HG02973 (cell line): ENCODE data around the gene STRADA.

ENCODE experiments used
- ATAC-seq: cut with Tn5 transposase; IDR thresholded peaks from one replicate; pipeline ENCODE4 v1.9.1; 2021; ENCODE audit warnings: moderate library complexity; ENCODE audit not compliant: unreplicated experiment

Gene STRADA

DNA sequence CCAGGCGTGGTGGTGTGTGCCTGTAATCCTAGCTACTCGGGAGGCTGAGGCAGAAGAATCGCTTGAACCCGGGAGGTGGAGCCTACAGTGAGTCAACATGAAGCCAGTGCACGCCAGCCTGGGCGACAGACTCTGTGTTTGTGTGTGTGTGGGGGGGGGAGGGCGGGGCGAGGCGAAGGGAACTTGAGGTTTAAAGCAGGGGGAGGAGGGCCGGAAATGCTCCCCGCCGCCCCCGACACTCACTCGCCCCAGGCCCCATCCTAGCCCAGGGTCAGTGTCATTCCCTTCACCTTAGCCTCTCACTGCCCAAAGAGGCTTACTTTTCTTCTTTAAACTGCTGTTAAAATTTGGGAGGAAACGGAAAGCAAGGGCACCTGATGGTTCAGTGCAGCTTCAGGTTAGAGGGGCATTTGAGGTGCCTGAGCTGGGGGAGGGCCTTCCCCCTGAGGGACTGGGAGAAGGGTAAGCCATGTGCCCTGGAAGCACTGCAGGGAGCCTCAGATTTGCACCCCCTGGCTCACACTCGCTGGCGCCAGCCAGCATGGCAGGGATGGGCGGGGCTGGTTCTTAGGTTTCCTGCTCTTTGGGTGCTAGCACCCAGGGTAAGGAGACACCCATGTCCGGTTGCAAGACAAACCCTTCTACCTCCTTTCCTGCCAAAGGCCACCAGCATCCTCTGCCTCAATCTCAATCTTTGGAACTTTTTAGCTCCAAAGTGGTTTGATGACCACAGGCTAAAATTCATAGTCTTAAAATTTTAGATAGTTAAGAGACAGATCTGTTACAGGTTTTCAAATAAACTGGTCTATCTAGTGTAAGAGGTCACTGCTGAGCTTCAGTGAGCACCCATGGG lies 39.5 kb downstream of the STRADA start:
- ATAC-seq = no peak

DNA sequence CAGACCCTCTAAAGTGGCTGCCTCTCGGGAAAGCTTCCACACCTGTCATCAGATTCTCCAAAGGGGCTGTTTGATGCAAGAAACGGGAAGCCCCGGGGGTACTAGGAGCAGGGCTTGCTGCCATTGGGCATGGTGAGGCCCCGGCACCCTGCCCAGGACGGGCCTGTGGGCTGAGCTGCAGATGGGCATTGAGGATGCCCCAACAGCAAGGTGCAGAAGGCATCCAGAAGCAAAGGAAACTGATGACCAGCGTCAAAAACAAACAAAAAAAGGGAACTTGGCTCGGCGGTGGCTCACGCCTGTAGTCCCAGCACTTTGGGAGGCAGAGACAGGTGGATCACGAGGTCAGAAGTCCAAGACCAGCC lies 40.2 kb downstream of the STRADA start:
- ATAC-seq = no peak

DNA sequence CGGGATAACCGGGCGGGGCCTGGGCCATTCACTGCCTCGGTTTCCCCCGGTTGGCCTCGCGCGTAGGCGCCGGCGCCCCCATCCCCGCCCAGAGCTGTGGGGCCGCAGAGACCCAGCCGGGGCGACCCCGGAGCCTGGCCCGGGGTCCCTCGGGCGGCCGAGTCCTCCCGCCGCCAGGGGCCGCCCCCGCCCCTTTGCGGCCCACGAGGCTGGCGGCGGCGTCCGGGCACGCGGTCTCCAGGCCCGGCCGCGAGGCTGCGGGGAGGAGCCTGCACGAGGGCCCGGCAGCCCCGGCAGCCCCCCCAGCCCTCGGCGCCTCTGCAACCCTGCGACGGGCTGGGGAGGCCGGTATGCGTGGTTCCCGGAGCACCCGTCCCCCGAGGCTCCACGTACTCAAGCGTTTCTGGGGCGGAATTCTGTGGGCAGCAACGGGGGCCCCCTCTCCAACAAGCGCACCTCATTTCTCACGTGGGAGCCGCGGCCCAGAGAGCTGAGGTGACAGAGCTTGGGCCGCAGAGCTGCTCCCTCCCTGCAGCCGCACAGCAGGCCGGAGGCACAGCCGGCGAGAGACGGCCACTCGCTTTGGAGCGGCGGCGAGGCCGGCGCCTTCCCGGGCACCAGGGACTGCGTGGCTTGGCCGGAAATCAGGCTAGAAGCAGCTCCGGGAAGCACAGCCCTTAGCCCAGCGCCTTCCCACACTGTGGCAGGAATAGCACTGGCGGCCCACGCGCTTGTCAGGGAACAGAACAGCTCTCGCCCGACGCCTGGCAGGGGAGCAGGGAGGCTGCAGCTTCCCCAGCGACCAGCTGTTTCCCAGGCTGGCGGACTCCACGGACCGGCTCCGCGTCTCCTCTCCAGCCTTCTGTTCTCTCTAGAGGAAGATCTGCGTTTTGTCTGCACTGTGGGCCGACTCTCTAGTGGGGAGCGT lies 40.8 kb downstream of the STRADA start:
- ATAC-seq = no peak

DNA sequence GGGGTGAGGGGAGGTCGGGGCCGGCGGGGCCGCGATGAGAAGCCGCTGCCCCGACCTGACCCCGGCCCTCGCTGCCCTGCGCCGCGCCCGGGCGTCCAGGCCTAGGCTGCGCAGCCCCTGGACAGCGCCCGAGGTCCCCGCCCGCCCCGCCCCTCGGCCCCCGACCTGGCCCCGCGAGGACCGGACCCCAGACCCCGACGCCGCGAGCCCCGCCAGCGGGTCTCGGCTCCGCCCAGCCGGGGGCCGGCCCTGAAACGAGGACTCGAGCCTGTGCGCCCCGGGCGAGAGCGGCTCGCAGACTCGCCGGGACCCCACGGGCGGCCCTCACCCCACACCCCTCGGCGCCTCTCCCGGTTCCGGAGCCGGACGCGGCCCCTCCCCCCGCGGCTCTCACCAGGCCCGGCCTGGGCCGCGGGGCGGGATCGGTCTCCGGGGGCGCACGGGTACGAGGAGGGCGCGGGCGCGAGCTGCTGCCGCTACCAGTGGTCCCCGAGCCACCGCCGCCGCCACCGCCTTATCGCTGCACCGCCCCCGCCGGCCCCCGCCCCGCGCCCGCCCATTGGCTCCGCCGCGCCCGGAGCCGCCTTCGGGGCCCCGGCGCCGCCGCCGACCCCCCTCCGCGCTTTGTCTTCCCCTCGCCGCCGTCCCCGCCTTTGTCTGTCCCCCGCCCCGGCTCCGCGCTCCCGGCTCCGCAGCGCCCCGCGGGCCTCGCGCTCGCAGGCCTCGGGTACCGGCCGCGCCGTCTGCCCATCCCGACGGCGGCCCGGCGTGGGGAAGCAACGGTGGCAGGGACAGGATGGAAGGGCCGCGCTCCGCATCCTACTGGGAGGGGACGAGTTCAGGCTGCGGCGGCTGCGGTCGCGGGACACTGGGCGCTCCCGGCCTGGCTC lies 41.7 kb downstream of the STRADA start, which contains the start of gene LIMD2:
TSS of gene LIMD2 (minus strand) at position 488 of the 890 bp plus-strand sequence. CDS start 827 bp downstream, outside the sequence.
- ATAC-seq = no peak

DNA sequence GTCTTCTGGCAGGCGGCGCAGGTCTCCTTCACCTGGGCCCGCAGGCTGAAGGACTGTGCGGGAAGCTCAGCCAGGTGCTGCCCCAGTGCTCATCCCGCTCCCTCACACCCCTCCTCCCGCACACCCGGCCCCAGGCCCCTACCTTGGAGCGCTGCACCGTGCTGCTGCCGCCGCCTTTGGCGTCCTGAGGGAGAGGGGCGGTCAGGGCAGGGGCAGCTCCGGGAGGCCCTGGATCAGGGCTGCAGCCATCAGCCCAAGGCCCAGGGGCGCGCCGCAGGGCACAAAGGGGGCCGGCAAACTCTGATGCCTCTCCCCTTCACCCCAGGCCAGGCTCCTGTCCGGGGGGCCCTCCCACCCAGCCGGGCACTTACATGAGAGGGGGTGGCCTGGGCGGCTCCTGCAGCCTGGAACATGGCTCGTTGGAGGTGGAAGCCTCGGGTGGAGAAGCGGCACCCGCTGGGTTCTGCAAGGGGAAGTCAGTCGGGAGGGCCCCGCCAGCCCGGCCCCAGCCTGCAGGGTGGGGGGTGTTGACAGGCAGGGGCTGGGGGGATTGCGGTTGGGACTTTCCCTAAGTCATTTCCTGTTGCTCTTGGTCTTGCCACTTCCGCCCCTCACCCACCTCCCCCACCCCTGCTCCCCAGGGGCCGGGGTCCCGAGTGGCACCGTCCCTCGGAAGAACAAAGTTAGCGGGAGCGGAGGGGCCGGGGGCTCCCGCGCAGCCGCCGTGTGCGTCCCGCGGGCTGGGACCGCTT lies 42.5 kb downstream of the STRADA start:
- no peak for ATAC-seq

DNA sequence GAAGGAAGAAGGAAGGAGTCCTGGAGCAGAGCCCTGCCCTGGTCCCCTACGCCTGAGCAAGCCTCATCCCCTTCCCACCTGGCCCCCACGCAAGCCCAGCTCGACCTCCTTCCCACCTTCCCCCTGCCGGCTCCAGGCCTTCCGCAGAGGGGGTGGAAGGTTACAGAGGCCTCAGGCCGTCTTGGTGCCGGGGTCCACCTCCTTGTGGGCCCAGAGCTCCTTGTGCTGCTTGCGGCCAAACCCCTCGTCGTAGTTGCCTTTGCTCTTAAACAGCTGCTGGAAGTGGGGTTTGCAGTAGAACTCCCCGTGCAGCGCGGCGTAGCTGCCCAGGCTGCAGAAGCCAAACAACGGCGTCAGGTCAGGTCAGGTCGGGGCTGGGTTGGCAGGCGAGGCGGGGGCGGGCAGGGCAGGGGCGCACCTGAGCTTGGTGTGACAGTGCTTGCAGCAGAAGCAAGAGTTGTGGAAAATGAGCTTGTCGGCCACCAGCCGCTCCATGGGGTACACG lies 43.2 kb downstream of the STRADA start:
- ATAC-seq = no peak

DNA sequence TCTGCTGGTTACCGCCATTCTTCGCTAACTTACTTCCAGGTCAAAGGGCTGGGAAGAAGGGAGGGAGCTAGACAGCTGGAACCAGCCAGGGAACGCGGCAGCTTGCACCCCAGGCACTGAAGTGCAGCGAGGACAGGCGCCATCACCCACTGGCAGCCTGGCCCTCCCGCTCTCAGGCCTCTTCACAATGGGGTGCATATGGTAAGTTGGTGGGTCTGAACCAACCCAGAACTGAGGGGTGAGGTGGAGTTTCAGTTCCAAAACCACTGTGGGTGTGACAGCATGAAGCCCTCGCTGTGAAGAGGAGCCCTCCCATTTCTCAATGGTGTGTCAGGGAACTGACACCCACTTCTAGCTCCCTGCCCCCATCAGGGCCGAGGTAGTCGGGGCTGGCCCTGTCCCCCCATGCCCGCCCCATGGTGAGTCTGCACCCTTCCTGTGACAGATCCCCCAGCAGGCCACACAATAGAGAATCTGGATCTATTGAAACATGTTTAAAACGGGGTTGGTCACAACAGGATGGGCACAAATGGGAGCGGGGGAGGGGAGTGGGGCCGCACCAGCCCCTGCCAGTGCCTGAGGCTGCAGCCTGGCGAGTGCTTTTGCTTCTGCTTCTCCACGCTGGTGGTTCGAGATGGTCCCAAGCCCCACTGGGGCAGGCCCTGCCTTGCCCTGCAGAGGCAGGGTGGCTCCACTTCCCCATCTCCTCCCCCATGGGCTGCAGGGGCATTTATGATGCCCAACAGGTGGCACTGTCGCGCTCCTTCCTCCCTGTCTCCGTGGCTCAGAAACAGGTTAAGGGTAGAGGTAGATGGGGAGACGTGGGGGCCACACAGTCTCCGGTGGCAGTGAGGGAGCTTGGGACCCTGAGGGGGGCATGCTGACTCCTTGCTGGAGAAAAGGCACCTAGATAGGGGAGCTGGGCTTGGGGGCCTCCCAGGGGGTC lies 44.0 kb downstream of the STRADA start:
- no peak for ATAC-seq

DNA sequence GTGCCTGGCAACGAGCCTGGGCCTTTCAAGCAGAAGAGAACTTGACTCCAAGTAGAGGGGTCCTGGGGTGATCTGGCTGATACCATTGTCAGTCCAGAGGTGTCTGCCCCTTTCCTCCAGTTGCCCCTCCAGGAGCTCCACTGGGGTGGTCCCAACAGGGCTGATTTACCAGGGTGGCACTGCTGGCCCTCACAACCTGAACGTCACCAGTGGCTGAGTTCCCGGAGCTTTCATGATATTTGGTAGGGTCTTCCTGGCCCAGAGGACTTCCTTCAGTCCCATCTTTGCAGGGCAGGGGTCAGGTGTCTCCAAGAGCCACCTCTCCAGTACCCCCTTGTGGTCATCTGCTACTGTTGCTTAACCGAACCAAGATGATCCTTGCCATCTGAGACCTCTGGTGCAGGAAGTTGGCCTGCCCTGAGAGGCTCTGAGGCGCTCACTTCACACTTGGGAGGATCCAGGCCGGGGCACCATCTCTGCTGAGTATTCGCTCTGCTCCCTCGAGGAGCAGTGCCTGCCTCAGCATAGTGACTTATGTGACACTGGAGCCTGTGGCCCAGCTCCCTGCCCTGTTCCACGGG lies 45.1 kb downstream of the STRADA start:
- ATAC-seq = no peak

DNA sequence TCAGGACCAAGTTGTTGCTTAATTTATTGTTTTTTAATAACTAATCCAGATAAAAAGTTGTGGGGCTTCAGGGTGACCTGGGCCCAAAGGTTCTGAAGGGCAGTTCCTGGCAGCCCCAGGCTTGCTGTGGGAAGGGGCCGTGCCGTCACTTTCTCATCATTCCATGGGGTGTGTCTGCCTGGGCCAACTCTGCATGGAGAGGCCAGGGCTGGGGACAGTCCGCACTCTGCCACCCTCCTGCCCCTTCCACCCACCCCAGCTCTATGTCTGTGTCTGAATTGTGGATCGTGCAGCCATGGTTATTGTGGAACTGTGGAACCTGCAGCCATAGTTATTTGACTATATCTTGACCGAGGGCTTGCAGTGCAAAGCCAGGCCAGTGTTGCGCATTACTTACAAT lies 45.7 kb downstream of the STRADA start:
- ATAC-seq = no peak

DNA sequence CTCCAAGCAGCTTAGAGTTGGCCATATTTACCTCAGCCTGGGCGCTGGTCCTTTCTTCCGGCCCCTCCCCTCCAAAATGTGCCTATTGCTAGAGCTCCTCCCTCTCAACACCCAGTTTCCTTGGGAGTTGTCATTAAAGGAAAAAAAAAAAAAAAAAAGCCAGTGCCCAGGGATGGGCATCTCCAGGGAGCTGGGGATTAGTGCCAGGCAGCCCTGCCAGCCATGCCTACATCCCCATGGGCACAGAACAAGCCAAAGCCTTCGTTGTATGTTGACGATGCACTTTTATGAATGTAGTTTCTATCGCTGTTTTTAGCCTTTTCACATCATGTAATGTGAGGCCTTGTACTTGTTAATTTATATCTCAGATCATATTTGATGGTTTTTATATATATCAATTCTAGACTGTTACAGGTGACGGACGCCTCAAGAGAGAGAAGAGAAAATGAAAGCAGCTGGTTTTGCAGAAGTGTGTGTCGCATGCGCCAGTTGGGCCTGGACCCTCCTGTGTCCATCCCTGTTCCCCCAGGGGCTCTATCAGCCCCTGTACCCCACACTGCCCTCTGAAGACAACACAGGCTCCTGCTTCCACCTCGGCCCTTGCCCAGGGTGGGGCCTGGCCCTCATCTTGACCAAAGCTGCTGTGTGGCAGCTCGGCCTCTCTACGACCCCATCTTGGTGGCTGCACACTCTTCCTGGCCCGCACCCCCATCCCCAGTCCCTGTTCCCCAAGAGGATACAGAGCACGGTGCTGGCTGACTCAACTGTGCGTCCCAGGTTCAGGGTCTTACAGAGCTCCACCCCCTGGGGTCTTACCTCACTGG lies 46.4 kb downstream of the STRADA start:
- no peak for ATAC-seq

DNA sequence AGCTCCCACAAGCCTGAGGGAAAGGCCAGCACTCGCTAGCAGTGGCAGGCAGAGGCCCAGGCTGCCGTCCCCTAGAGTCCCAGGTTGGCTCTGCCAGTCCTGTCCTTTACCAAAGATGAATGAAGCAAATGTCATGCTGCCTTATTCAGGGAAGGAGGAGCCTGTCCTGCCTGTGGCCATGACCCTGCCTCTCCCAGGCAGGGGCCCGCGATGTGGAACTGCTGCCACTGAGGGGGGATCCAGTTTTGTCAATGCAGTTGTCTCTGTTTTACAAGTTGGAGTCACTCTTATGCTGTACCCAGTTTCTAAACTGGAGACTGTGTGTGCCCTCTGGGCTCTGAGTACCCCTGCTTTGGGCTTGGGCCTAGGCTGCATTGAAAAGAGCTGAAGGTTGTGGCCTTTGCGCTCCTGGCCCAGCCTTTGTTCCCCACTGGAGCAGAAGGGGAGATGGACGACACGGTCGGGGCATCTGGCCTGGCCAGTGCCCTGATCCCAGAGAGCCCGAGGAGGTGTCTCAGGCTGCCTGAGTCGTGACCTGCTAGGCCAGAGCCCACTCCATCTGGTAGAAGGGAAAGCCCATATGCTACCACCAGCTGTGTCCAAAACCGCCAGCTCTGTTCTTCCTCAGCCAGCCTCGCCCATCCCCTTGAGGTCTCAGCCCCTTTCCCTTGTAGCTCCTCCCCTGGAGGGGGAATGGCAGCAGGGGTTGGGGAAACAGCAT lies 47.2 kb downstream of the STRADA start:
- ATAC-seq = no peak

DNA sequence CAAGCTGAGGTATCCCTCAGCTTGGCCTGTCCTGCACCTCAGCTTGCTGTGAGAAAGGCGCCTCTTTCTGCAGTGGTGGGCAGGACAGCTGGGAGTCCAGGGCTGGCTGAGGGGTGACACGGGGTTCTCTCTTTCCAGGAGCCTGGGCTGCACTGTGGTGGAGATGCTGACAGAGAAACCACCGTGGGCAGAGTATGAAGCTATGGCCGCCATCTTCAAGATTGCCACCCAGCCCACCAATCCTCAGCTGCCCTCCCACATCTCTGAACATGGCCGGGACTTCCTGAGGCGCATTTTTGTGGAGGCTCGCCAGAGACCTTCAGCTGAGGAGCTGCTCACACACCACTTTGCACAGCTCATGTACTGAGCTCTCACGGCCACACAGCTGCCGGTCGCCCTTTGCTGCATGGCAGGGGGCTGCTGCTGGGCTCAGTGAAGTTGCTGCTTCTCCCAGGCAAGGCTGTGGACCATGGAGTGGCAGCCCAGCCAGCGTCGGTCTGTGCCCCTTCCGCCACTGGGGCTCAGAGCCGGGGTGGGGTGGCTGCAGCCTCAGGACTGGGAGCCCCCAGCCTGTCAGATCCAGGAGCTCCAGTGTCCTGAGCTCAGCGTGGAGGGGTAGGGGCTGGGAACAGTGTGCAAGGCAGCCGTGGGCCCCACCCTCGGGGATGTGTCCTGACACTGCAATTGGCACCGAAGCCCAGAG lies 48.0 kb downstream of the STRADA start:
- no peak for ATAC-seq

DNA sequence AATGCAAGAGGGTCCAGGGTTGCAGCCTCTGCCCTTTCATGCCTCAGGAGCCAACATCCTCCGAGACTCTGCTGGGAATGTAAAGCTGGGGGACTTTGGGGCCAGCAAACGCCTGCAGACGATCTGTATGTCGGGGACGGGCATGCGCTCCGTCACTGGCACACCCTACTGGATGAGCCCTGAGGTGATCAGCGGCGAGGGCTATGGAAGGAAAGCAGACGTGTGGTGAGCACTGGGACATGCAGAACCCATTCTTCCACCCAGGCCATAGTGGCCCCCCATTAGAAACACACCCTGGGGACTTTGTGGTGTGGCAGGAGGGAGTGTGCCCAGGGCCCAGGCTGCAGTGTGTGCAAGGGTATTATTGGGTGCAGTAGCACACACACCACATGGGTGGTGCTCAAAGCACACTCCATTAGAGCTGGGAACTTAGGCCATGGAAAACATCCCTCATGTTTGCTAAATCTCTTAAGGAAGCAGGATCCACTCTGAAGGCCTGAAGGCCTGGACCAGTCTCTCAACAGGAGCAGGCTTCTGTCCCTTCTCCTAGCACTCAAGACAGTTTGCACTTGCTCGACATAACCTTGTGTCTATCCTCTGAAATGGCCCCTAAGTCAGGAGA lies 49.3 kb downstream of the STRADA start:
- ATAC-seq = no peak

DNA sequence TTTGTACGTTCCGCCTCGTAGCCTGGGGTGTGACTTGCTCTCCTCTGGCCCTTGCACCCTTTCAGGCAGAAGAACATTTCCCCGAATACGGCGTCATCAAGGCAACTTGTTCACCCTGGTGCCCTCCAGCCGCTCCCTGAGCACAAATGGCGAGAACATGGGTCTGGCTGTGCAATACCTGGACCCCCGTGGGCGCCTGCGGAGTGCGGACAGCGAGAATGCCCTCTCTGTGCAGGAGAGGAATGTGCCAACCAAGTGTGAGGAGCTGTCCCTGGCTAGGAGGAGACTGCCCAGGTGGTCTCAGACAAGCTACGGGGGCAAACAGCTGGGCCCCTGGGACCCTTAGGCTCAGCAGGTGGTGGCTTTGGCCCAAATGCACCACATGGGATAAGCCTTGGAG lies 52.1 kb downstream of the STRADA start:
- no peak for ATAC-seq

DNA sequence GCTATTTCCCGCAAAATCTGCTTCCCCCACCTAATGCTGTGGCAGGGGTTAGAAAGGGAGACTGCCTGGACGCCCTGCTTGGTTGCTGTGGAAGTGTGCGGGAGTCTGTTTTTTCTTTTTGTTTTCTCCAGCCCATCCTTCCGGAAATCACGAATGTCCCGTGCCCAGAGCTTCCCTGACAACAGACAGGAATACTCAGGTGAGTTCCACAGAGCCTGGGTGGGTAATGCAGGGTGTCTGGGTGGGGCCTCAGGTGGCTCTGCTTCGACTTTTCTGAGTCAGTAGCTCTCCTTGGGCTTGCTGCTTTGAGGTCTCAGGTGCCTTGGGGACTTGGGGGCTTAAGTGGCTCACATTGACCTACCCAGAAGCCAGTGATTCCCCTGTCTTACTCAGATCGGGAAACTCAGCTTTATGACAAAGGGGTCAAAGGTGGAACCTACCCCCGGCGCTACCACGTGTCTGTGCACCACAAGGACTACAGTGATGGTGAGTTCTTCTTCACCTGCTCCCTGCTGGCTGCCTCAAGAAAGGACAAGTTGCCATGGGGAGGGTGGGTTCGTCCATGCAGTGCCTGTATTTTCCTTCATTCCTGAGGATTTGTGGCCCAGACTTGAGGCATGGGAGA lies 53.1 kb downstream of the STRADA start:
- no peak for ATAC-seq
